Tibial nerve (tissue), 4 donors: ENCODE results near the gene CCDC200. TPM values are rescaled to one million over a fixed set of nuclear protein-coding genes. Genes with fewer than 3 reads are reported as not detected.

Source experiments
- DNase-seq, 2 donors: peaks; one replicate each; pipeline ENCODE4 v3.0.0-alpha.2; 2019; ENCODE audit warnings: low spot score in 2 of 2
- H3K27ac ChIP-seq, 4 donors: fragments of 200-600 bp; sonication (generic) in 3 of 4; one replicate each; pipeline ENCODE4 v1.5.1; 2017 to 2019; ENCODE audit warnings: mild to moderate bottlenecking in 1 of 4
- H3K27me3 ChIP-seq, 2 donors: fragments of 200-600 bp; sonication (generic) in 1 of 2; one replicate each; pipeline versions ENCODE4 v1.5.1 to v1.6.0; 2017 to 2019
- H3K36me3 ChIP-seq, 3 donors: fragments of 200-600 bp; sonication (generic); one replicate each; pipeline ENCODE4 v1.5.1; 2018 to 2019
- H3K4me1 ChIP-seq, 4 donors: fragments of 200-600 bp; sonication (generic) in 3 of 4; one replicate each; pipeline ENCODE4 v1.5.1; 2017 to 2019
- H3K4me3 ChIP-seq, 4 donors: fragments of 200-600 bp; sonication (generic) in 3 of 4; one replicate each; pipeline ENCODE4 v1.5.1; 2017 to 2019; ENCODE audit warnings: mild to moderate bottlenecking in 1 of 4, moderate library complexity in 1 of 4
- H3K9me3 ChIP-seq, 4 donors: fragments of 200-600 bp; sonication (generic) in 3 of 4; one replicate each; pipeline ENCODE4 v1.5.1; 2017 to 2019
- EP300 ChIP-seq, 2 donors: sonication (generic); formaldehyde crosslinking; IDR thresholded peaks; one replicate each; pipeline ENCODE4 v1.6.1; 2017; ENCODE audit warnings: antibody characterized with exemption in 2 of 2, mild to moderate bottlenecking in 1 of 2
- POLR2A ChIP-seq, 2 donors: fragments of 450-650 bp; IDR thresholded peaks; one replicate each; pipeline ENCODE4 v1.6.1; 2017; ENCODE audit warnings: antibody characterized with exemption in 2 of 2, mild to moderate bottlenecking in 2 of 2, moderate library complexity in 2 of 2
- WGBS, 2 donors: methylation state at CpG; one replicate each; pipeline ENCODE4 v1.1.5; 2018; 5-methylcytosine and 5-hydroxymethylcytosine counted together
- total RNA-seq, 4 donors: library from RNA; depleted of rRNA; stranded (reverse); fragments of >200 nt; gene quantifications; one replicate each; pipeline ENCODE4 v1.1.0, GENCODE V29; 2016
- TF ChIP-seq, protein P1 (sequence below), 5 experiments: fragments of 200-600 bp in 3 of 5; fragments of 450-650 bp in 2 of 5; sonication (generic) in 3 of 5; IDR thresholded peaks; one replicate each; pipeline ENCODE4 v1.5.1; 2016 to 2019; ENCODE audit warnings: antibody characterized with exemption in 5 of 5, mild to moderate bottlenecking in 3 of 5, moderate library complexity in 2 of 5

Gene CCDC200
- total RNA-seq, 4 donors from 2014 or later: not detected

DNA sequence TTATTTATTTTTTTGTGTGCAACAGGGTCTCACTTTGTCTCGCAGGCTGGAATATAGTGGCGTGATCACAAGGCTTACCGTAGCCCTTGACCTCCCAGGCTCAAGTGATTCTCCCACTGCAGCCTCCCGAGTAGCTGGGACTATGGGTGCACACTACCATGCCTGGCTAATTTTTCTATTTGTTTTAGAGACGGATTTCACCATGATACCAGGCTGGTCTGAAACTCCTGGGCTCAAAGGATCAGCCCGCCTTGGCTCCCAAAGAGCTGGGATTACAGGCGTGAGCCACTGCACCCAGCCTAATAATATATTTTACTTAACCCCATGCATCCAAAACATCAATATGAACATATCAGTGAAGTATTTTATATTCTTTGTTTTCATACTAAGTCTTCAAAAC is 2.0 kb downstream of the CCDC200 start:
- peaks cover 0 to 25% (median 0%) of the 10 kb centered on the region in 3 donors for H3K36me3 ChIP-seq
- no peaks in the 10 kb centered on the region for H3K4me1 ChIP-seq
- peak in 1 of 2 donors; percentile 3 for DNase-seq
- H3K4me3 ChIP-seq: no peak overlapping the region
- H3K27me3 ChIP-seq: no peaks in the 10 kb centered on the region
- WGBS, 2 donors: 90 to 92% methylated on average over 7 of the region's 7 CpGs
- no peak for TF ChIP-seq POLR2A (IDR thresholded peaks at IDR 0.05)
- no peak for TF ChIP-seq EP300 (IDR thresholded peaks at IDR 0.05)
- TF ChIP-seq, protein P1, sequence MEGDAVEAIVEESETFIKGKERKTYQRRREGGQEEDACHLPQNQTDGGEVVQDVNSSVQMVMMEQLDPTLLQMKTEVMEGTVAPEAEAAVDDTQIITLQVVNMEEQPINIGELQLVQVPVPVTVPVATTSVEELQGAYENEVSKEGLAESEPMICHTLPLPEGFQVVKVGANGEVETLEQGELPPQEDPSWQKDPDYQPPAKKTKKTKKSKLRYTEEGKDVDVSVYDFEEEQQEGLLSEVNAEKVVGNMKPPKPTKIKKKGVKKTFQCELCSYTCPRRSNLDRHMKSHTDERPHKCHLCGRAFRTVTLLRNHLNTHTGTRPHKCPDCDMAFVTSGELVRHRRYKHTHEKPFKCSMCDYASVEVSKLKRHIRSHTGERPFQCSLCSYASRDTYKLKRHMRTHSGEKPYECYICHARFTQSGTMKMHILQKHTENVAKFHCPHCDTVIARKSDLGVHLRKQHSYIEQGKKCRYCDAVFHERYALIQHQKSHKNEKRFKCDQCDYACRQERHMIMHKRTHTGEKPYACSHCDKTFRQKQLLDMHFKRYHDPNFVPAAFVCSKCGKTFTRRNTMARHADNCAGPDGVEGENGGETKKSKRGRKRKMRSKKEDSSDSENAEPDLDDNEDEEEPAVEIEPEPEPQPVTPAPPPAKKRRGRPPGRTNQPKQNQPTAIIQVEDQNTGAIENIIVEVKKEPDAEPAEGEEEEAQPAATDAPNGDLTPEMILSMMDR (IDR thresholded peaks at IDR 0.05): no peak
- no peak overlapping the region for H3K27ac ChIP-seq
- H3K9me3 ChIP-seq: no peaks in the 10 kb centered on the region

DNA sequence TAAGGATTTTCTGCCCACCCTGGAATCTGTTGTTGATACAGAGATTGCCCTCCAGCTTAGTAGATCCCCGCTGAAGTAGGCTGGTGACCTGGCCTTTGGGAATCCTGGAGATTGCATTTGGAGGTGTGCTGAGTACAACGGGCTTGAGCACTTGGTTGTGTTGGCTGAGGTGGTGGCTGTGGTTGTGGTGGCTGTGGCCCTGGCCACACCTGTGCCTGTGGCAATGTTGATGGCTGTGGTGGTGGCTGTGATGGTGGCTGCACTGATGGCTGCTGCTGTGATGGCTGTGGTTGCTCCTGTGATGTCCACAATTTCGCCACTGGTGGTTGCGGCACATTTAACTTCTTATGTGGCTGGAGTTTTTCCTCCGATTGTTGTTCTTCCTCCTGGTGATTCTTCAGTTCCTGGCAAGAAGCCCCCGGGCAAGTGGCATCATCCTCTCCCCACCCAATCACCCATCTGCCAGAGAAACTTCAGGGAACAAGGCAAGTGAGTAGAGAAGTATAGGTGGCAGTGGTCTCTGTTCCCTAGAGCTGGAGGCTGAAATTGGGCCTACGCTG is 4.2 kb downstream of the CCDC200 start:
- DNase-seq: peak in 1 of 2 donors; percentile 2
- H3K4me1 ChIP-seq: no peaks in the 10 kb centered on the region
- 88 to 96% methylated on average over 7 of the region's 7 CpGs for WGBS, 2 donors
- H3K27me3 ChIP-seq: no peaks in the 10 kb centered on the region
- TF ChIP-seq EP300 (IDR thresholded peaks at IDR 0.05) (no peak), POLR2A (IDR thresholded peaks at IDR 0.05) (no peak)
- TF ChIP-seq, protein P1 (IDR thresholded peaks at IDR 0.05): no peak
- H3K9me3 ChIP-seq: no peaks in the 10 kb centered on the region
- no peak overlapping the region for H3K4me3 ChIP-seq
- H3K36me3 ChIP-seq: peaks cover 0 to 30% (median 0%) of the 10 kb centered on the region in 3 donors
- no peak overlapping the region for H3K27ac ChIP-seq

DNA sequence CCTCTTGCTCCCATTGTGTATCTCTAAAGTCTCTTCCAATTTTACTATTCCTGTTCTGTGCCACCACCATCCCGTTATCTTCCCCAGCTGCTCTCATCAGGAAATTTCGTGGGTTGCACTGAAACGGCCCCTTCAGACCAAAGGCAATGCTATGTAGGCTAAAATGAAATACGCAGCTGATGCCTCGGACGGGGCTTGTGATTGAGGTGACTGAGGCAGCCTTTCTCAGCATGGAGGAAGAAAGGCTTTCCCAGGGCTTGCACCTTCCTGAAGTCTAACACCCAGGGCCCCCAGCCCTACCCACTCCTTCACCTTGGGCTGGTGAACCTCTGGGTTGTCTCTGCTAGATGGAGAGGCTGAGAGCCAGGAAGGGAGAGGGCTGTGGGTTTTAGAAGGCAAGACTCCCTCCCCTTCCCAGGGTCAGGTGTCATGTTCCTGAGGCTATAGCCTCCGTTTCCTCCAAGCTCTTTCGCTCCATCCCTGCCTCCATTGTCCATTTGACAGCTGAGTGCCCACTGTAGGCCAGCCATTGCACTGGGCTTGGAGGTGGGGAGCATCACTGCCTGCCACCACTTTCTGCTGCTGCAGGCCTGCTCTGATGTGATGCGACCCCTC is 7.8 kb downstream of the CCDC200 start:
- peaks cover 0 to 58% (median 2%) of the 10 kb centered on the region in 3 donors for H3K36me3 ChIP-seq
- WGBS, 2 donors: 81 to 82% methylated on average over 9 of the region's 9 CpGs
- H3K4me1 ChIP-seq: no peaks in the 10 kb centered on the region
- no peaks in the 10 kb centered on the region for H3K27me3 ChIP-seq
- H3K4me3 ChIP-seq: no peak overlapping the region
- no peak for DNase-seq
- no peak overlapping the region for H3K27ac ChIP-seq
- H3K9me3 ChIP-seq: no peaks in the 10 kb centered on the region
- TF ChIP-seq, protein P1 (IDR thresholded peaks at IDR 0.05): no peak
- no peak for TF ChIP-seq EP300 (IDR thresholded peaks at IDR 0.05)
- TF ChIP-seq POLR2A (IDR thresholded peaks at IDR 0.05): no peak

DNA sequence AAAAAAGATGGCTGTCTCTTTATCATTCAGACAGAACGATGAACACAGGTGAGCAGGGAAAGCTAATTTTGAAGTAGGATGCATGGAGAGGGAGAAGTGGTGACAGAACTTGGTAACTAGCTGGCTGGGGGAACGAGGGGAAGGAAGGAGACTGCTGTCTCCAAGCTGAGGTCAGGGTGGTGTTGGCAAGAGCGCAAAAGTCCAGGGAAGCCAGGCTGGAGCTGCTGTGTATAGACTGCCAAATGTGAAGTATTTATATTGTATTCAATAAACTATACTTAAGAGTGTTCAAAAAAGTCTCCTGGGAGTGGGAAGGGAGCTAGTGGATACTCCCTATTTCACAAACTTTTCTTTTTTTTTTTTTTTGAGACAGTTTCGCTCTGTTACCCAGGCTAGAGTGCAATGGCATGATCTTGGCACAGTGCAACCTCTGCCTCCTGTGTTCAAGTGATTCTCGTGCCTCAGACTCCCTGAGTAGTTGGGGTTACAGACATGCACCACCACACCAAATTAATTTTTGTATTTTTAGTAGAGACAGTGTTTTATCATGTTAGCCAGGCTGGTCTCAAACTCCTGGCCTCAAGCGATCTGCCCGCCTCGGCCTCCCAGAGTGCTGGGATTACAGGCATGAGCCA is 8.6 kb downstream of the CCDC200 start:
- H3K4me1 ChIP-seq: no peaks in the 10 kb centered on the region
- WGBS, 2 donors: 68 to 72% methylated on average over 8 of the region's 8 CpGs
- DNase-seq: no peak
- no peak overlapping the region for H3K4me3 ChIP-seq
- no peaks in the 10 kb centered on the region for H3K9me3 ChIP-seq
- no peaks in the 10 kb centered on the region for H3K27me3 ChIP-seq
- no peak overlapping the region for H3K27ac ChIP-seq
- TF ChIP-seq, protein P1 (IDR thresholded peaks at IDR 0.05): no peak
- TF ChIP-seq POLR2A (IDR thresholded peaks at IDR 0.05) (no peak), EP300 (IDR thresholded peaks at IDR 0.05) (no peak)
- peaks cover 0 to 65% (median 2%) of the 10 kb centered on the region in 3 donors for H3K36me3 ChIP-seq

DNA sequence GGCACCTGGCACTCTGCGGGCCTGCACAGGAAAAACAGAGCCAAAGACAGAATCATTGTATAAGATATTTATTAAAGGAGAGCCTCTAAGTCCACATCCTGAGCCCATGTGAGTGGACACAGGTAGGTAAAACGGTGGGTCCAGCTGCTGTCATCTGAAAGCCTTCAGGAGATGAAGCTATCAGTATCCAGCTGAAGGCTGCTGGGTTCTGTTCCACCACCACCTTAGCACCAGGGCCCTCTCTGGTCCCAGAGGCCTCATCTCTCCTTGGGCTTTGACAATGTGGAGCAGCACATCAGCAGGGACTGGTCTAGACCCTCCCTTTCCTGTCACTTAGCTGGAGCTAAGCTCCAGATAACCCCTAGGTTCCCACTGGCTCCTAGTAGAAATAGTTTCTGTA is 9.4 kb downstream of the CCDC200 start:
- H3K9me3 ChIP-seq: no peaks in the 10 kb centered on the region

More for the DNA sequence above, 9.4 kb downstream of the CCDC200 start:
- 94 to 98% methylated on average over 2 of the region's 2 CpGs for WGBS, 2 donors
- Histone ChIP-seq H3K4me1 (no peaks in the 10 kb centered on the region), H3K4me3 (no peak overlapping the region), H3K36me3 (peaks cover 0 to 61% (median 2%) of the 10 kb centered on the region in 3 donors), H3K27ac (no peak overlapping the region), H3K27me3 (no peaks in the 10 kb centered on the region)
- TF ChIP-seq POLR2A (IDR thresholded peaks at IDR 0.05) (no peak), EP300 (IDR thresholded peaks at IDR 0.05) (no peak)
- TF ChIP-seq, protein P1 (IDR thresholded peaks at IDR 0.05): no peak
- DNase-seq: no peak
